GM19467 (cell line): ENCODE data around the gene TIAM2.

Source experiments
- ATAC-seq: cut with Tn5 transposase; IDR thresholded peaks from one replicate; pipeline ENCODE4 v1.9.1; 2021; ENCODE audit warnings: mild to moderate bottlenecking, moderate library complexity; ENCODE audit not compliant: unreplicated experiment

Gene TIAM2

DNA sequence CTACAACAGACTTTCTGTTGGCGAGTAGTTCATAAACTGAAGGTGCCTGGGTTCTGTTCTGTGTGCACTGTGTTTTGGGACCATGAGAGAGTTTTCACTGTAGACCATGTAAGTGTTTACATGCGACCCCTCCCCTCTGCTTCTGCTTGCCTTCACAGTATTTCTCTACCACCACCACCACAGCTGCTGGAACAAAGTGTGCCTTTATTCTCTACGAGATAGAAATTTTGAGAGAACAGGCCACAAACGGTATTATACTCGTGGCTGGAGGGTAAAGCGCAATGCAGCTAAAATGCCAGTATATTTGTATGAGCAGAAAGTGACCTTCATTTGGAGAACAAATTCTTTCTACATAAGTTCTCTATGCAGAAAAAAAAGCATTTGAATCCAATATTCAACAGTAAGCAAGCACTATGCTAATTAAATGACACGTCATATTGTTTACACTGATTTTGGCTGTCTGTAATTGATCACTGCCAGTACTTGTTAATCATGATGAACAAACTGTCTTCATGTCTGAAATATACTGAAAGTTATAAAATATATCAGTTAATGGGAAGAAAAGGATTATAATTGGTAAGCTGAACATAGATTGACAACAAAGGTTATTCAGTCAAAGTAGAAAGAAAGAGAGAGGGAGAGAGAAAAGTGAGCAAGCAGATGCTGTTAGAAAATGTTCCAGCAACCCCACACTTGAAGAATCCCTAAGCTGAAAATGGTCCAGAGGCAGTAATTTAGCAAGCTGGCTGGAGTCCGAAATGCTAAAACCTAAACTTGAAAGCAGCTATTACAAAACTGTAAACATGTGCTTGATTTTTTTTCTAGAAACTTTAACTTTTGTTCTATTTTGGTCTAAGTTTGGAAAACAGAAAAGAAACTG lies 277.5 kb downstream of the TIAM2 start:
- no peak for ATAC-seq

DNA sequence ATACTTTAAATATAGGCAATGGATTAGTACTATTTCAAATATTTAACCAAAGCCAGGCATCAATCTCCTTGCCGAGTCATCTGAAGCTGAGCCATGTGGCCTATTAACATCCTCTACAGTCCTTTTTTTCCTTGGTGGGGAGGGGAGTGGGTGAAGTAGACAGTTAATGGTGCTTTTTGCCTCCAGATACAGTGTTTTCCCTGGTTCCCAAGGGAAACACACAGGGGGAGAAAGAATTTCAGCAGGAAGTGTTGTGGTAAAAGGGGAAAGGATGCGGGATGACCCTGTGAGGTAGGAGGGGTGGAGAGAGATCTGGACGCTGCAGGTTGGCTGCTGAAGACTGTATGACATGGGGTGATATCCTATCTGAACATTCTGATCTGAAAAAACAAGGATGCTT lies 278.3 kb downstream of the TIAM2 start:
- no peak for ATAC-seq

DNA sequence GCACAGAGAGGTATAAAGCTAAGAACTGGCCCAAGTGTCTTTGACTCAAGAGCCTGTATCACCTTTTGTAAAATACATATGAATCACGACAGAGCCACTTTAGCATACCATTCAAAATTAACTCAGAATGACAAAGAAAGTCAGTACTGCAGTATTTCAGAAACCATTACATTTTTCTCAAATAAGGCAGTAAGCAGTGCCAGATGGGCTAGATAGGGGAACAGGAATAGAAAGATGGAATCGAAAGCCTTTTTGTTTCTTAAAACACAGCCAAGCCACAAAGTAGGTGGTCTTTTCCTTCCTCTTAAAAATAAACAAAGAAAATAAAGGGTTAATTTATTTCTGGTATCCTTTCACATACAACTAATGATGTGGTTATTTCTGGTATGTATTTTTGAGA lies 279.0 kb downstream of the TIAM2 start:
- ATAC-seq, result no peak

DNA sequence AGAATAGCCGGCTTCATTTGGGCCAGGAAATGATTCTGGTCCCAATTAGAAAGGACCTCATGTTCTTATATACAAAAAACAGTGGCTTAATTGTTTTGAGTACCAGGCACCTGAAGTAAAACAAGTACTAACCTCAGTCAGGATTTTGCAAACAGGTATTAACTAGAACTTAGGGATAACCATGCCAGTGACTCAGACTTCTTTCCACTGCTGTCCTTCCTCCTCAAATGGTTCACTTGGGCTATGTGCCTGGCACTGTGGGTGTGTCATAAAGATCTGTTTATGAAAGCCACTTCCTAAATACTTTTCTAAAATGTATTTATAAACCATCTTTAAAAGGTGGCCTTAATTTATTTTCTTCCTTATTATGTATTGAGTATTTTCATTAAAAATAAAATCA lies 279.4 kb downstream of the TIAM2 start:
- no peak for ATAC-seq

DNA sequence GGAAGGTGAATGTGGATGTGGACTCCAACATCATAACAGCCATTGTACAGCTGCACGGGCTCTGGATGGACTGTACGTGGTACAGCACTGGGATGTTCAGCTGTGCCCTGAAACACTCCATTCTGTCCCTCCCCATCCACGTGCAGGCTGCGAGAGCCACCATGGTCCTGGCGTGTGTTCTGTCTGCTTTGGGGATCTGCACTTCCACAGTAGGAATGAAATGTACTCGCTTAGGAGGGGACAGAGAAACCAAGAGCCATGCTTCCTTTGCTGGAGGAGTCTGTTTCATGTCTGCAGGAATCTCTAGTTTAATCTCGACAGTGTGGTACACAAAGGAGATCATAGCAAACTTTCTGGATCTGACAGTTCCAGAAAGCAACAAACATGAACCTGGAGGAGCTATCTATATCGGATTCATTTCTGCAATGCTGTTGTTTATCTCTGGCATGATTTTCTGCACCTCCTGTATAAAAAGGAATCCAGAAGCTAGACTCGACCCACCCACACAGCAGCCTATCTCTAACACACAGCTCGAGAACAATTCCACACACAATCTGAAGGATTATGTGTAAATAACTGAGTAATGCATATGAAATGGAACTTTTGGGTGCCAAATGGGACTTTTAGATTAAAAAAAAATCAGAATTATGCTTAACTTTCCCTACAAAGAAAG lies 280.8 kb downstream of the TIAM2 start:
- ATAC-seq, result no peak

DNA sequence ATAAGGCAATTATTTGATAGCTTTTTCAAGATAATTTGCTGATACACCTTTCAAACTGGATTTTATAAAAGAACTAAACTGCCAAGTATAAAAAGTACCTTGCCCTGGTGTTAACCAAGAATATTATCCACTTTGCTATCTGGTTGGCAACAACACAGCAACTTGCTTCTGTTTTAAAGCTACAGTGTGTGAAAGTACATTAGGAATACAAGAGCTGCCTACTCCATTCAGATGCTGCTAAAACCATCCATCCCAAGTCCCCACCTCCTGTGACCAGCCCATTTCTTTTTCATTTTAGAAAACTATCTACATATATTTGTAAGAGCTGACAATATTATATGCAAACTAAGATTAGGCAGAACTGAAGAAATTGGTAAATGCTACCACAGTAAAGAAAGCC lies 281.5 kb downstream of the TIAM2 start:
- ATAC-seq, result no peak

DNA sequence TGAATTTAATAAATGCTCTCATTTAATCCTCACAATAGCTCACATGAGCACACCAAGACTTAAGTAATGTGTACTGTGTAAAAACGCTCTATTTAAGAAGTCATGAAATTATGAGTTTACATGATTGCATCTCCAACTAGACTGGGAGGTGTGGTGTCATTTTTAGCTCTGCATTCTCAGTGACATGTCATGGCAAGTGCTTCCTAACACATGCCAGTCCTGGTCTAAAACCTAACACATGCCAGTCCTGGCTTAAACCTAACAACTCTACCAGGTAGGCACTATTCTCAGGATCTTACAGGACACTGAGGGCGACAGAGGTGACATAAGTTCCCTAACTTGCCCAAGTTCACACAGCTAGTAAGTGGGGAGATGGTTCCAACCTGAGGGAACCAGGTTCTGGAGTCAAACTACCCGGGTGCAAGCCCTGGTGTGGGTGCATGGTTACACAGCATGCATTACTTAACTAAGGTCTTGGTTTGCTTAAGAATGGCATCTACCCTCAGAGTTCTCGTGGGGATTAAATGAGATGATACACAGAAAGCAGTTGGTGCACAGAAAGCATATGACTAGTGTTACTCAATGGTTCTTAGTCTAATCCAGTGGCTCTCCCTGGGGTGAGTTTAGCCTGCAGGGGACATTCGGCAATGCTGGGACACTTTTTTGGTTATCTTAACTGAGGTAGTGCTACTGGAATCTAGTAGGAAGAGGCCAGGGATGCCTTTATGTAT lies 283.4 kb downstream of the TIAM2 start:
- no peak for ATAC-seq

DNA sequence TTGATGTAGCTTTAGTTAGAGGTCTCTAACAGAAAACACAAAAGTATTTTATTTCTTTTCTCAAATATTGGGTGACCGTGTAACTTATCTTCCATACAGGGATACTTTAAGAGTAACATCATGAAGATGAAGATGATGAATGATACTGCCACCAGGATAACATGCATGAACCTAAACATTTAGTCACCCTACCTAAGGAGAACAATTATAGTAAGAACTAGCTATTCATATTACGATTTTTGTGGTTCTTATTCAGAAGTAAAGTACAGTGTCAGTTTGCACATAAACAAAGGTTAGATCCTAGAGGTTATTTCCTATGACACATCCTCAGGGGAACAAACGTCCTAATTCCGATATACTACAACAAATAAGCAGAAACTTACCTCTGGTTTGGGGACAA lies 289.7 kb downstream of the TIAM2 start:
- ATAC-seq, result no peak

DNA sequence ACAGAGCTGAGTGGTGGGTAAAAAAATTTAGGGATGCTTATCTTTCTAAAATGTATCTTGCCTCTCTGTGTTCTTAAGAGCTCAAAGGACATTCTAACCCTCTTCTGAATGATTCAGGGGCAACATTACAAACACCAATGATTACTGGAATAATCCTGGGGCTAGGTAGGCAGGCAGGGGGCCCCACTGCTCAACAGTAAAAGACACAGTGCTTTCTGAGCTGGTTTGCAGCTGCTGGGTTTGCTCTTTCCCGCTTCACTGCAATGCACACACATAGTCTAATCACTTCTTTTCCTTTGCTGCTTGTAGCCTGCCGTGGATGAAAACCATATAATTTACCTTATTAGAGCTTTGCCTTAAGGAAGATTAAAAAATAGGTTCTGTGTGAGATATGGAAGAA lies 292.6 kb downstream of the TIAM2 start:
- ATAC-seq, result no peak

DNA sequence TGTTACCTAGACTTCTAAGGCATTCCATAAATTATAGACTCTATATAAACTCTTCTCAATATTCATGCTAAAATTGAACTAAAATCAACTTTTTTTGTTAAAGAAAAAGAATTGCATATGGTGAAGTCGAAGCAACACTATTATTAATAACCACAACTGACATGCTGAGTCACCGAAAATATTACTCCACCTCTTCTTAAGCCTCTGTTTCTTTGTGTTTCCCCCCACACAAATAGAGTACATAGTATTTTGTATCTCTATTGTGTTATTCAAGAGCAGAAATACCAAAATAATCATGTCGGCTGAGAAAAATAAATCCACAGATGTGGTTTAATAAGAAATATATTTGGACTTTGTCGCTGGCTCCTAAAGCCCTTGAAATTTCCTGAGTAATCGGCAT lies 295.4 kb downstream of the TIAM2 start:
- no peak for ATAC-seq

DNA sequence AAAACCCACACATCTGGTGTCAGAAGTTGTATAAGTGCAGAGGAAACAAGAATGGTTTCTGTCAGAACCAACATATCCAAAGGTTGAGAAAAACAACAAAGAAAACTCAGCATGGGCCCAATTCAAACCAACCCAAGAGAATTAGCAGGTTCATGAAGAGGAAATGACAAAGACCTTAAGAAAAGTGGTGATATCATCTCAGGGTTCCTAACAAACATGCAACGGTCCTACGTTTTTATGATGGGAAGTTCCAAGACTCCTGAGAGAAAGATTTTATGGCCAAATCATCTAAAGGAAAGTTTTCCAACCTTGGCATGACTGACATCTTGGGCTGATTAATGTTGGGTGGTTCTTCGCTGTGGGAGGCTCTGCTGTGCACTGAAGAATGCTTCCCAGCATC lies 296.2 kb downstream of the TIAM2 start:
- ATAC-seq, result no peak

DNA sequence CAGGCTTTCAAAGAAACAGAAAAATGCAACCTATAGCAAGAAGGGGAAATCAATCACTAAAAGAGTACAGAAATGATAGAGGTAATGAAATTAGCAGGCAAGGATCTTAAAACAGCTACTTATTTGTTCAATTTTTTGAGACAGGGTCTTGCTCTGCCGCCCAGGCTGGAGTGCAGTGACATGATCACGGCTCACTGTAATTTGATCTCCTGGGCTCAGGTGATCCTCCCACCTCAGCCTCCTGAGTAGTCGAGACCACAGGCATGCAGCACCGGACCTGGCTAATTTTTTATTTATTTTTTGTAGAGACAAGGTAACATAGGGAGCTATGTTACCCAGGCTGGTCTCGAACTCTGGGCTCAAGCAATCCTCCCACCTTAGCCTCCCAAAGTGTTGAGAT lies 297.6 kb downstream of the TIAM2 start:
- ATAC-seq, result no peak

DNA sequence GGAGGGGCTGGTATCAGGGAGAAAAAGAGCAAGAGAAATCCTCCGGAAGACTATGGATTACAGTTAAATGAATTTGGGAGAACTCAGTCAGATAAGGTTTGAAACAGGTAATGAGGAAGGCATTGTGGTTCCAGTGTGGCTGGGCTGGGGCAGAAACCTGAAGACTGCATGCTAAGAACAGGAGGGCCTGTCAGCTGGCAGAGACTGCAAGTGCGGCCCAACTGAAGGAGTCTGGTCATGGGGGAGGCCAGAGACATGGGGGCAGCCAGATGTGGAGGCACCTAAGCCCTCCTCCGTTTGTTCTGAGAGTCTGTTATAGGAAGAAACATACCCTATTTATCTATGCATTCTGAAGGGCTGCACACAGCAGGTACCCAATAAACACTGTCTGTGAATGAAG lies 302.6 kb downstream of the TIAM2 start:
- ATAC-seq, result no peak

DNA sequence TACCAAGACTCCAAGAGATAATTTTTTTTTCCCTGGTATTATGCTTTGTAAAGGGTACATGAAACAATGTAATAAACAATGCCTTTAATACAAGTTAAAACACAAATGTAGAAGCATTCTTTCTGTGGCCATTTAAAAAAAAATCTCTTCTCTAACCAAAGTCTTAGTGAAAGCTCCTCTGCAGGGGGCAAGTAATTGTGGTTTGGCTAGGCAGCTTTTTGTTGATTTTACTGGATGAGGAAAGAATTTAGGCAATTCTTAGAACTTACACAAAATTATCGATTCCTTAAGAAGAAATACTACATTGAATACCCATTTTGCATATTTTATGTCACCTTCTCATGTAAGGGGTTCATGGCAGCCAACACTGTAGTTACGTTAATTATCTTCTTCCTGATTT lies 306.8 kb downstream of the TIAM2 start:
- no peak for ATAC-seq

DNA sequence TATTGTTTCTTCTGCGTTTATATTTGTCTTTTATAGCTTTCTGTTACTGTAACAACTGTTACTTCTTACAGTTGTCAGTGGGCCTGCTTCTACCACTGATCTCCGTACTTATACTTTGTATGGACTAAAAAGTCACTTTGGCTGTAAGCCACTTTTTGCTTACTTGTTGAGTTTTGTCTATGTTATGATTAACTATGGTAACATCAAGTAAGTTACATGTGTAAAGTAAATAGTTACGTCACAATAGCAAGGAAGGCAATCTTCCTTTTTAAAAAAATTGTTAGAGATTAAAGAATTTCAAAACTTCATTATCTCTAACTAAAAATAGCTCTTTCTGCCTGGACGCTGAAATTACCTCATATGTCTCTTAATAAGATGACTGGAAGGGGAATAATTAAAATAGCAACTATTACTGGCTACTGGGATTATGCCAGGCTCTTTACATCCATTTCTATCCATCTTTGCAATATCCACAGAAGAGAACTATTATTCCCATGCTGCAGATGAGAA lies 308.3 kb downstream of the TIAM2 start:
- ATAC-seq, result no peak

DNA sequence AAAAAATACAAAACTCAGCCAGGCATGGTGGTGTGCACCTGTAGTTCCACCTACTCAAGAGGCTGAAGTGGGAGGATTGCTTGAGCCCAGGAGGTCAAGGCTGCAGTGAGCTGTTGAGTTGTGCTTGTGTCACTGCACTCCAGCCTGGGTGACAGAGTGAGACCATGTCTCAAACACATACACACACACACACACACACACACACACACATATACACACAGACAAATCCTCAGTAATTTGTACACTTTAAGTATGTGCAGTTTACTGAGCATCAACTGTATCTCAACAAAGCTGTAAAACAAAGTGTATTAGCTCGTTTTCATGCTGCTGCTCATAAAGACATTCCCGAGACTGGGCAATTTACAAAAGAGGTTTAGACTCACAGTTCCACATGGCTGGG lies 311.8 kb downstream of the TIAM2 start:
- ATAC-seq, result no peak
